Measurements from ENCODE around the gene TRRAP.

GRCh38 chr7:98994046-98994944 is 116.0 kb downstream of the TRRAP start:
- no peak for TF ChIP-seq EZH2 (IDR thresholded peaks at IDR 0.05; ENCODE audit: low read length)
- TF ChIP-seq, protein P1, sequence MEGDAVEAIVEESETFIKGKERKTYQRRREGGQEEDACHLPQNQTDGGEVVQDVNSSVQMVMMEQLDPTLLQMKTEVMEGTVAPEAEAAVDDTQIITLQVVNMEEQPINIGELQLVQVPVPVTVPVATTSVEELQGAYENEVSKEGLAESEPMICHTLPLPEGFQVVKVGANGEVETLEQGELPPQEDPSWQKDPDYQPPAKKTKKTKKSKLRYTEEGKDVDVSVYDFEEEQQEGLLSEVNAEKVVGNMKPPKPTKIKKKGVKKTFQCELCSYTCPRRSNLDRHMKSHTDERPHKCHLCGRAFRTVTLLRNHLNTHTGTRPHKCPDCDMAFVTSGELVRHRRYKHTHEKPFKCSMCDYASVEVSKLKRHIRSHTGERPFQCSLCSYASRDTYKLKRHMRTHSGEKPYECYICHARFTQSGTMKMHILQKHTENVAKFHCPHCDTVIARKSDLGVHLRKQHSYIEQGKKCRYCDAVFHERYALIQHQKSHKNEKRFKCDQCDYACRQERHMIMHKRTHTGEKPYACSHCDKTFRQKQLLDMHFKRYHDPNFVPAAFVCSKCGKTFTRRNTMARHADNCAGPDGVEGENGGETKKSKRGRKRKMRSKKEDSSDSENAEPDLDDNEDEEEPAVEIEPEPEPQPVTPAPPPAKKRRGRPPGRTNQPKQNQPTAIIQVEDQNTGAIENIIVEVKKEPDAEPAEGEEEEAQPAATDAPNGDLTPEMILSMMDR (optimal IDR thresholded peaks at IDR 0.05 in 1 of 3, IDR thresholded peaks at IDR 0.05 in 1 of 3, conservative IDR thresholded peaks at IDR 0.05 in 1 of 3; ENCODE audit: extremely low read depth in 1 of 3, insufficient read depth in 2 of 3, low read length in 3 of 3) = no peak
